Germinal center (tissue), 1 donor: ENCODE data around the gene PEMT.

ENCODE experiments used
- DNase-seq: peaks from one replicate; pipeline ENCODE4 v3.0.0; 2012; ENCODE audit warnings: mixed read lengths, low spot score

Gene PEMT

GRCh38 chr17:17503566-17504130 lies 87.9 kb downstream of the PEMT start:
- DNase-seq = no peak

DNA sequence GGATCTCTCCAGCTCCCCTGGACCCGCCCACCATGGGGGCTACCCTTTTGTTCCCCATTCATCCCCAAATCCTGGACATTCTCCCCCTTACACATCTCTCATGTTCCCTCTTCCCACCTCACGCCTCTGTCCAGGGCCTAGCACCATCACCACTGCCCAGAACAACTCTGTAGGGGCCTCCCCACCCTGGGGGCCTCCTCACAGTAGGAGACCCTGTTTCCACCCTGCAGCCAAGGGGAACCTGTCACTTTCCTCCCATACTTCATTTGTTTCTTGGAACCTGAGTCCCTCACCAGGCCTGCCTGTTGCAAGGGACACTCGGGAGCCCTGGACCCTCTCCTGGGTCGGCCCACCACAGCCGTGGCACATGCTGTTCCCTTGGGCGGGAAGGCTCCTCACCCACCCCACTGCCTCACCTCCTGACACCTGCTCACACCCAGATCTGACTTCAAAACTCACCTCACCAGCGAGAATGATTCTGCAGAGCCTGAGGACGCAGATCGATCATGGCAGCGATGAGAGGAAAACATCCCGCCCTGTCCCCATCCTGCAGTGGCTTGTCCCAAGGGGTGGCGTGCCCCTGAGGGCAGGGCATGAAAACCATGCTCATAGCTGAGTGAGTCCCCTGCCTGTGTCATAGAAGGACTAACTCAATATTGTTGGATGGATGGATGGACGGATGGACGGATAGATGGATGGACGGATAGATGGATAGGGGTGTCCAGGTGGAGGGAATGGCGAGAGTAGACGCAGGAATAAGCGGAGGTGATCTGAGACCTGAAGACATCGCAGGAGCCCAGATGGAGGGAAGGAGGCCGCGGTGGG lies 88.6 kb downstream of the PEMT start:
- no peak for DNase-seq

GRCh38 chr17:17500999-17501605 lies 90.4 kb downstream of the PEMT start:
- DNase-seq = no peak

DNA sequence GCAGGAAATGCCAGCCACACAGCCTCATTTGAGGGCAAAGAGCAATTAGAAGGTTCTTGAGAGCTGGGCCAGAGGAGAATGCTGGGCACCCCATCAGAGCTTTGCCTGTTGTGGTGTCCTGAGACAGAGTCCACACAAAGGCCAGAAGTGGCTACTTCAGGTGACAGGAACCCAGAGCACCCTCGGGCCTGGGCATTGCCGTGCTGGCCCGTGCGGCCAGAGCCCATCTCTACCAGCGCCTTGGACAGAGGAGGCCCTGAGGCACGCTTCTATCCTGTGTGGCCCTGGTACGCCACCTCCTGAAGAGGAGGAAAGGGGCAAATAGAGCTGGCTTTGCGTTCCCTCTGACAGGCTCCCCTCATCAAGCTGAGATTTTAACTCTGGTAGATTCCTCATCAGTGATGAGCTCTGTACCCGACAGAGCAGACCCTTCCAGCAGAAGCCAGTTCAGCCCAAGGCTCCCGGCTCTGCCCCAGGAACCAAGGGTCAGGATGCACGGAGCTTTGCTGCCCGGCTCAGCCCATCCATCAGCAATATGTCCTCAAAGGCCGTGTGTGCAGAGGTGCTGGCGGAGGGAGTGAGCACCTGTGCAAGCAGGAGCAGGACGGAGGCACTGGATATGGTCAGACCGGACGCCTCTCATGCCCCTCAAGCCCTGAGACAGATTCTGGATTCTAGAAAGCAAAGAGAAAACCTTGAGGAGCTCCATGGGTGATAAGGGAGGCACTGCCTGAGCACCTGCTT lies 91.9 kb downstream of the PEMT start:
- DNase-seq = no peak

DNA sequence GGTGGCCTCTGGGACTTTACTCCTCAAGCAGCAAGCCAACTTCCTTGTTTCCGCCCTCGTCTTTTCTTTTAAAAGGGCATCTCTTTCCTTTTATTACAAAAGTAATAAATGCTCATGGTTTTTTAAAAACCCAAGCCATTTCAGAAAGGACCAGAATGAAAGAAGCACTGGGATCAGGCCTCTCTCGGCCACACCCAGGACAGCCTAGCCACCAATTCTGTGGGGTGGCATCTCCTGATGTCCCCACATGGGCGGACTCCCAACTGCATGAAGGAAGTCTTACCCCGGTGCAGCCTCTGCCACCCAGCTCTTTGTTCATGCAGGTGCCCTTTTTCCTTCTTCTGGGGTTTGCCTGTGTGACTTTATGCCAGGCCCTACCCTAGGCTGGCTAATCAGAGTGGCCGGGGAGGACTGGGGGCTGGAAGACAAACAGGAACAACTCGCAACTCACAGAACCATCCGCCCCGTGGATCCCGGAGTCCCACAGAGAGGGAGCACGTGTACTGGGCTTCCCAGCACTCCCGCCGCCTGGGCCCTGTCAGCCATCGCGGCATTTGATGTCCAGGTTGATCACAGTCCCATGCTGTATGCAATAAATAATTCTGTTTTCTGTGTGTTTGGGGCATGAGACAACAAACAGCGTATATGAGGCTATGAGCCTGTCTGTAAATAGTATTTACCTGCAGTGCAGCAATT lies 92.8 kb downstream of the PEMT start:
- DNase-seq = no peak

- no peak for DNase-seq
These were observed 93.5 kb downstream of the PEMT start for GRCh38 chr17:17497845-17498520.

DNA sequence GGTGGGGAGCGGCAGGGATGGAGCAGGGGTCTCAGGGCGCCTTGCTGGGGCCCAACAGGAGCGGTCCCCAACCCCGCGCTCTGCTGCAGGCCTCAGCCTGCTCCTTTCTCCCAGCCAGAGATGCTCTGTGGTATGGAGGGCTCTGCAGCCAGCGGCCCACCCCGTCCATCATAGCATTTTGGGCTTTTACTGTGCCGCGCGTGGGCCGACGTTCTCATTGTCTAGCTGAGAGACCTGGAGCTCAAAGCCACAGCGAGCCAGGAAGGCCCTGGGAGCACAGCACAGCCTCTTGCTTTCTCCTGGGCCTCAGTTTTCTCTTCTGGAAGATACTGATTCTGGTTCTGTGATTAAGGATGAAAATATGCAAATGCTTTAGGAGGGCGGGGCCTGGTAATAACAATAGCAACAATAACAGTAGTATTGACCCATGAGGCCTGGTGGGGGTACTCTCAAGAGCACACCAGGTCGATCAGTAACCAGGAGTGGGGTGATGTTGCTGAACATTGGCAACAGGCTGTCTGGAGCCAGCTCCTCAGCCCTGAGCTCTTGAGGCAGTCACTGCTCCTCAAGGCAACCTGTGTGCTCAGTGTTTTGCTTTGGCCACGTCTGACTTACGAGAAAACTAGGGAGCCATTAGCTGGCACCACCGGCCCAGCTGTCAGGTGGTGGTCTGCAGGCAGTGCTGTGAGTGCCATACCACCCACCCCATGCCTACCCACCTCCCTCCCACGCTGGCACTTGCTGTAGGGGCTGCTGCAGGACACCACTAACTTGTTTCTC lies 94.3 kb downstream of the PEMT start:
- no peak for DNase-seq

DNA sequence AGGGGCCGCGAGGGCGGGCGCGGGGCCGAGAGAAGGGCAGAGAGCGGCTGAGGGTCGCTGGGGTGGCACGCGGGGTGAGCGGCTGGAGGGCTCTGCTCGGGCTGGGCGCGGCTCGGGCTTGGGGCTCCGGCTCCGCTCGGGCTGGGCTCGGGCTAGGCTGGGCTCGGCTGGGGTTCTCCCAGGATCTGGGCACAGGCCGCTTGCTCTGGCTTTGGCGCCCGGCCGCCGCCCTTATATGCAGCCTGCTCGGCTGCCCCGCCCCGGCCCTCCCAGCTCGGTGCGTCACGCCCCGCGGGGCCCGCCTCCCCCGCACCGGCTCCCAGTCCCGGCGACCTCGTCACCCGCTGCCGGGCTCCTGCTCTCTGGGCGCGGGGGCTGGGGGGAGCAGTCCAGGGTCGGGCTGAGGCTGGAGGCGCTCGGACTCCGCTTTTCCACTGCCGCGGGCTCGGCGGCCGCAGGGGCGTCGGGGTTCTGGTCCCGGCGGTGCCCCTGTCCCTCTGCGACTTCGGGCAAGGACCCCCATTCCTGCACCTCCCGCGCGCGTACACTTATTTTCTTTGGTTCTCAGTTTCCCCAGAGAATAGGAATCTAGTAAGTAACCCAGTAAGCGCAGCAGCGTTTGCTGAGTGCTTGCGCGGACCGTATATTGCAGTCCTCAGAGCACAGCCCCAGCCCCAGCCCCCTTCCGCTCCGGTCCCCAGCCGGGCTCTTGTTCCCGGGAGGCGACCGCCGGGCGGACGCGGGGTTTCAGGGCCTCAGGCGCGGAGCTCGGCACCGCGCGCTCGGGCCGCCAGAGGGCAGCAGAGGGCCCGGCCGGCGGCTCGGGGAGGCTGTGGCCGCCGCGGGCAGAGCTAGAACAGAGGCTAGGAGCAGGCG lies 95.1 kb downstream of the PEMT start, which contains the start of gene RASD1:
Gene RASD1 (minus strand): TSS at position 207 of the 876 bp plus-strand sequence. CDS start 214 bp downstream, outside the sequence.
- DNase-seq = peak; percentile 90

GRCh38 chr17:17495536-17496188 lies 95.8 kb downstream of the PEMT start:
- no peak for DNase-seq

GRCh38 chr17:17494870-17495535 lies 96.5 kb downstream of the PEMT start:
- DNase-seq = no peak

DNA sequence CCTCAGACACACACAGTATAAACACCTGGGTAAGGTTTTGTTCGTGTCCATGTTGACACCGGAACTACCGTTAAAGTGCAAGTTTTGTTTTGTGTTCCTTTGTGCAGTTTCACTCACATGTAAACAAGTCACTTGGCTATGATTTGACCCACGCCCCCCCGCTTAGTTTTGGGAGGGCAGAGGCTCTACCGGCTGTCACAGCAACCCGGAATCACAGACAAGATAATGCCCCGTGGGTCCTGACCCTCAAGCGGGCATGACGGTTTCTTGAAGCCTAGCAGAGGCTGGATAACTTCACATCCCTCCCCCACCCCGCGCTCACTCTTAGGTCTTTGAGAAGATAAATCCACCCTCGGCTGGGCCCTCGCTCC lies 97.0 kb downstream of the PEMT start:
- no peak for DNase-seq

DNA sequence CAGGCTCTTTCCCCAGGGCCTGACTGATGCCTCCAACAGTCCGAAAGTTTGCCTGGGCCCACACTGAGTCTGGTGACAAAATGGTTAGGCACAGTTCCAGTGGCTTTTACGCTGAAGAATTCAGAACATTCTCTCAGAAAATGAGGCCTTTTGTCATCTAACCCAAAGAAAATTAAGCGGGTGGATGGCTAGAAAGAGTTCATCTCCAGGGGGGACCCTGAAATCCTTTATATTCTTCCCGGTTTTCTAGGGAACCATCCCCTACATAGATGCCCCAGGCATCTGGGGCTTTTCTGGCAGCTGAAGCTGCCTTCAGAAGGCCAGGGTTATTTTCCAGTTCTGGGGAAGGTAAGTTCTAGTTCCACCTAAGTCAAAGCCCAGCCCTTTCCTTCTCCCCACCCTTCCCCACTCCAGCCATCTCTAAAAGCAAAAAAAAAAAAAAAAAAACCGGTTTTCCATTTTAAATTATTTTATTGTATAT lies 97.5 kb downstream of the PEMT start:
- no peak for DNase-seq

- no peak for DNase-seq
These were observed 98.1 kb downstream of the PEMT start for GRCh38 chr17:17493249-17493985.

DNA sequence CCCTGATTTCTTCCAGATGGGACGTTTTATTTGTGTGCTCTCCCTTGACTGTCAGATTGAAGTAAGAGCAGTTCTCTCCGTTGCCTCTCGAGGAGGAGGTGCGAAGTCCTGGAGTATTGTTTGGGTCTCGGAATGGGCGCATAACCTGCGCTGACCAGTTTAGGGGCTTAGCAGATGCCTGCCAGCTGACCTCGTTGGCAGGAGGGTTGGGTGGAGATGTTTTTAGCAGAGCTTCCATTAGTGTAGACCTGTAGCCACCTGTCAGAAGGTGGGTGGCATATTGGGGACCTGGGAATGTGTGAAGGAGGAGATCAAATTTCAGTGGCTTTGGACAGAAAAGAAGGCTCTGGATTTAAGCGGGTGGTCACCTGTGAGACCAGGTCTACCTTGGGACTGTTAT lies 98.9 kb downstream of the PEMT start:
- no peak for DNase-seq

GRCh38 chr17:17492085-17492484 lies 99.4 kb downstream of the PEMT start:
- no peak for DNase-seq

DNA sequence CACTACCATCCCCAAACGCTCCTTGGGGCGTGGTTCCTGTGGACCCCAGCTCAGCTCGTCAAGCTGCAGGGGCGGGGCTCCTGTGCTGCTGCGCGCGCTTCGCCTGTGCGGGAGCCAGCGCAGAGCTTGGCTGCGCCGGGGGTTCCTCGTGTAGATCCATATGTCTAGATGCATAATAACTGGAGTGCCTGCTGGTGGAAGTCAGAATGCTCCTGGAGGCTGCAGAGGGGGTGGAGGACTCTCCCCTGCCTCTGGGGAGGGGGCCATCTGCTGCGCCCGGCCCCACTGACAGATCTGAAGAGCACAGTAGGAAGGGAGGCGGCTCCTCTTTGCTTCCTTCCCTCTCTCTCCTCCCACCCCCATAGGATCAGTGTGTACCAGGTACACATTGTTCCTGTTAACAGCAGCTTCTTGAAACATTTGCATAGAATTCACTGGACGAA lies 99.9 kb downstream of the PEMT start:
- no peak for DNase-seq

- no peak for DNase-seq
These were observed 100.5 kb downstream of the PEMT start for GRCh38 chr17:17491031-17491471.
